HG02759 (cell line): ENCODE results near the gene SYTL2.
"Not testable (repeated sequence)": the region's sequence is repeated elsewhere in the genome, so short reads cannot be mapped to it uniquely, and the experiment has no call there.

Source experiments
- ATAC-seq: cut with Tn5 transposase; IDR thresholded peaks from one replicate; pipeline ENCODE4 v1.9.1; 2021; ENCODE audit warnings: mild to moderate bottlenecking, moderate library complexity; ENCODE audit not compliant: unreplicated experiment

The SYTL2 gene, protein sequence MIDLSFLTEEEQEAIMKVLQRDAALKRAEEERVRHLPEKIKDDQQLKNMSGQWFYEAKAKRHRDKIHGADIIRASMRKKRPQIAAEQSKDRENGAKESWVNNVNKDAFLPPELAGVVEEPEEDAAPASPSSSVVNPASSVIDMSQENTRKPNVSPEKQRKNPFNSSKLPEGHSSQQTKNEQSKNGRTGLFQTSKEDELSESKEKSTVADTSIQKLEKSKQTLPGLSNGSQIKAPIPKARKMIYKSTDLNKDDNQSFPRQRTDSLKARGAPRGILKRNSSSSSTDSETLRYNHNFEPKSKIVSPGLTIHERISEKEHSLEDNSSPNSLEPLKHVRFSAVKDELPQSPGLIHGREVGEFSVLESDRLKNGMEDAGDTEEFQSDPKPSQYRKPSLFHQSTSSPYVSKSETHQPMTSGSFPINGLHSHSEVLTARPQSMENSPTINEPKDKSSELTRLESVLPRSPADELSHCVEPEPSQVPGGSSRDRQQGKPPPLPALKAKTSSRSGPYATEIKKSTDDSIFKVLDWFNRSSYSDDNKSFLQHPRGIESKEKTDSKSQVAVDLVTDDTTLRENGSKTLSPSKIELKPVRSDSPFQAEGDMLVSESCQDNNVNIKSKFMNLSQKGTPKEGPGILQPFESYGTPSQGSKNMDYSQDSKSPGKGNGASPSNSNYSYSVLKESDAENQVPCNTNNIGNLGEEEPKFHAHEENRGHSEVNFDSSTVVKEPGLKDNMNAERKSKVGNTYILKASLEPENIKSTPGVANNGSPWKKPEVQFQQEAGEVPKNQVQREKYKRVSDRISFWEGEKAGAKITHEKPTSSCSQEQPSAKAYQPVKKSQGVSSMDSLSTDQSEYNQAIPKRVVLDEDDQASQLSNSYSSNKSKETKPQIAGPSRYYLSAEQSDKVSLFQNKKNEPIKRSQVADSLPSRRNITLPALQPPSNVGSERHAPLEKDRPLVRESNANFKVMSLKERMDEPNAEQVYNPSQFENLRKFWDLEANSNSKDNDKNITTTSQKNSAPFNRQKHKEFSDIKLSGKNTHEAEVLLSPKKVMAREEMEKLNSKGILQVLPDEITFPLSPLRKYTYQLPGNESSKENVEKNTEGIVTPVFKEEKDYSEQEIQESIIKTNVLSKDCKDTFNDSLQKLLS (N-terminal part only)

DNA sequence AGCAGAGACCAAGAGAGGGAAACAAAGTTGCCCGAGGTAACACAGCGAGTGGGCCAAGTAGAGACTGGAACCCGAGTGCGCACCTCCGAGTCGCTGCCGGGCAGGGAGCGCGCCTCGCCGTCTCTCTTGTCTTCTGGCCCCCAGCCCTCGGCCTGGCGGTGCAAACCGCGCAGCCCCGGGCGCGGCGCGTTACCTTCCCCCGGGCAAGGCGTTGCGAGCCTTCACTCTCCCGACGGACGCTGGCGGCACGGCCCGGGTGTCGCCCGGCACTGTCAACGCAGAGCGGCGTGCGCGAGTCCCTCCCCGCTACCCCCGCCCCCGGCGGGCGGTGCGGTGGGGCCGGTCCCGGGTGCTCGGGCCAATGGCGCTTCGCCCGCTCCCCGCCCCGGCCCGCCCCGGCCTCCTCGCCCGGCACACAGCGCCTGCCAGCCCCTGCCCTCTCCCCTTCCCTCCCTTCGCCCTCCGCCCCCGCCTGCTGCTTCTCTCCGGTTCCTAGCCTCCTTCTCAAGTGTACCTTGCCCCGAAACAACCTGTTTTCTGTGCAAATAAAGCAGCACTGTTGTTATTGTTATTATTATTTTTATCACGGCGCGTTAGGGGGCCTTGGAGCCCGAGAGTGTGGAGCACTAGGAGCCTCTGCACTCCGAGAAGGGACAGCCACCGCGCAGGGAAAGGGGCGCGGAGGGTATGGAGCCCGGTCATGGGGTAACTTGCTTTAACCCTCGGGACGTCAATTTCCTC lies at the start of gene SYTL2:
Gene SYTL2 (minus strand): TSS at position 271 of the 741 bp plus-strand sequence. CDS start 53,416 bp downstream, outside the sequence.
- peak; percentile 94 for ATAC-seq

GRCh38 chr11:85859541-85859940 lies 48.6 kb upstream of the SYTL2 start:
- ATAC-seq = not testable (repeated sequence)

GRCh38 chr11:85857098-85857497 lies 46.2 kb upstream of the SYTL2 start:
- no peak for ATAC-seq

DNA sequence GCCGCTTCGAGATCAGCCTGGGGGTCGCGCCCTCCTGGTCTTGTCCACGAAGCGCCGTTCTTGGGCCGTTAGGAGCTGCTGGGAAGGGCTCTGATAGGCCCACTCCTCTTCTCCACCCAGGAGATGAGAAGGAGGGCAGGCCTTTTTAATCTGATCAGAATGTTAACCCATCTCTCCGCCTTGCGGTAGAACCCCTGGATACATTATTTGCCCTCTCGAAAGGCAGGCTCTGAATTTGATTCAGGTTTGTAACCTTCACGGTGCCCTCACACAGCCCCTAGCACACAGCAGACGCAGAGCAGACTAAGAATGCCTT lies 44.4 kb upstream of the SYTL2 start, which contains the start of gene CCDC83:
Gene CCDC83 (plus strand): TSS at position 43 of the 316 bp plus-strand sequence. CDS start 9,741 bp downstream, outside the sequence.
- no peak for ATAC-seq

- peak; percentile 99 for ATAC-seq
Measured at GRCh38 chr11:85854557-85855340, 43.8 kb upstream of the SYTL2 start.

GRCh38 chr11:85854212-85854556 lies 43.2 kb upstream of the SYTL2 start:
- no peak for ATAC-seq

DNA sequence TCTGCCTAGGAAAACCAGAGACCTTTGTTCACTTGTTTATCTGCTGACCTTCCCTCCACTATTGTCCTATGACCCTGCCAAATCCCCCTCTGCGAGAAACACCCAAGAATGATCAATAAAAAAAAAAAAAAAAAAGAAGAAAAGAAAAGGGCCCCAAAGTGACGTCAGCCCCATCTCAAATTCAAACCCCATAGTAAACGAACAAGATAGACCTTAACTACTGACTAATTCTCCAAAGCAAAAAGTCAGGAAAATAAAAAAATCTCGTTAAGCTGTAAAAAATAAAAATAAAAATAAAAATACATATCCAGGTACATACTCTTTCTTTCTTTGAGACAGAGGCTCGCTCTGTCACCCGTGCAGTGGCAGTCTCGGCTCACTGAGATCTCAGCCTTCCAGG lies 42.6 kb upstream of the SYTL2 start:
- not testable (repeated sequence) for ATAC-seq

DNA sequence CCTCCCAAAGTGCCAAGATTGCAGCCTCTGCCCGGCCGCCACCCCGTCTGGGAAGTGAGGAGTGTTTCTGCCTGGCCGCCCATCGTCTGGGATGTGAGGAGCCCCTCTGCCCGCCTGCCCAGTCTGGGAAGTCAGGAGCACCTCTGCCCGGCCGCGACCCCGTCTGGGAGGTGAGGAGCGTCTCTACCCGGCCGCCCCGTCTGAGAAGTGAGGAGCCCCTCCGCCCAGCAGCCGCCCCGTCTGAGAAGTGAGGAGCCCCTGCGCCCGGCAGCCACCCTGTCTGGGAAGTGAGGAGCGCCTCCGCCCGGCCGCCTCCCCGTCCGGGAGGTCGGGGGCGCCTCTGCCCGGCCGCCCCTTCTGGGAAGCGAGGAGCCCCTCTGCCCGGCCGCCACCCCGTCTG lies 41.8 kb upstream of the SYTL2 start:
- not testable (repeated sequence) for ATAC-seq

GRCh38 chr11:85848556-85848955 lies 37.6 kb upstream of the SYTL2 start:
- ATAC-seq = no peak

DNA sequence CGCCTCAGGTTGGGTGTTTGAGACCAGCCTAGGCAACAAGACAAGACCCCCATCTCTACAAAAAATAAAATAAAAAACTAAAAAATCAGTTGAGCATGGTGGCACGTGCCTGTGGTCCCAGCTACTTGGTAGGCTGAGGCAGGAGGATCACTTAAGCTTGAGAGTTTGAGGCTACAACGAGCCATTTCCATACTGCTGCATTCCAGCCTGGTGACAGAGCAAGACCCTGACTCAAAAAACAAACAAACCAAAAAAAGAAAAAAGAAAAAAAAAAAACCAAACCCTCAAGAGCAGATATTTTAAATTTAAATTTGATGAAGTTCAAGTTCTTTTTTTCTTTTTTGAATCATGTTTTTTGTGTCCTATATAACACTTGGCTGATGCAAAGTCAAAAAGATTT lies 37.1 kb upstream of the SYTL2 start:
- ATAC-seq = no peak

DNA sequence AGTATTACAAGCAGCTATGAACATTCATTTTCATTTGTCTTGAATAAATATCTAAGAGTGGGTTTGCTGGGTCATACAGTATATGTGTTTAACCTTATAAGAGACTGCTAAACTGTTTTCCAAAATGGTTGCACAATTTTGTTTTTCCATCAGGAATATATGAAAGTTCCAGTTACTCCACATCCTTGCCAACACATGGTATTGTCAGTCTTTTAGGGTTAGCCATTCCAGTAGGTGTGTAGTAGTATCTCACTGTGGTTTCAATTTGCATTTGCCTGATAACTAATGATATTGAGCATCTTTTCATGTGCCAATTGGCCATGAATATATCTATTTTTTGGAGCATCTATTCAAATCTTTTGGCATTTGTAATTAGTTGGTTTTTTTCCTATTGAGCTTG lies 36.5 kb upstream of the SYTL2 start:
- no peak for ATAC-seq

GRCh38 chr11:85845124-85845631 lies 34.2 kb upstream of the SYTL2 start:
- no peak for ATAC-seq

DNA sequence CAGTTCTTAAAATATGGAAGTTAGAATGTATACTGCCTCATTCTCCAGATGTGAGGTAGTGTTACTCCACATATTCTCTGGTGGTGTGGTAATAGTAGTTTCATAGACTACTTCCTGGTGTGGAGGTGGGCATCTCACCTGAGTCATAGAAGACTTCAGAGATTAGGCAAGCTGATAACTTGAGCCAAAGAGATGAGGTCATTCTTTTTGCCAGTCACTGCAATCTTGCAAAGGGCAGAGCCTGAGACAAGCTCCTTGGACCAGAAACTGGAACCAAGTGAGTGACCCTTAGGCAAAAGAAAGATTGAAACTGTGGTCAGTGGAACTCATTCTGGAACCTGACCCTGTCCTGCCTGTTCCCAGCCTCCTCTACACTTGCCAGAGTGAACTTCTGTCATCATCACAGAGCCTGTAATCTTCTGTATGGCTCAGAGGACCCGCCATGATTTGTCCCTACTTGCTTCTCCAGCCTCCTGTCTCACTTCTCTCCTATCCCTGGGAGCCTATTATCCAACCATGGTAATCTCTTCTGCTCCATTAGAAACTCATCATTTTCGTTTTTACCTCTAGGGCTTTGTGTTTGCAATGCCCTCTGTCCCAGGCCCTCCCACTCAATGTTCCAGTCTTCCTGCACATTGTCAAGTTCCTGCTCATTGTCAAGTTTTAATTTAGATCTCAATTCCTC lies 33.6 kb upstream of the SYTL2 start:
- no peak for ATAC-seq

DNA sequence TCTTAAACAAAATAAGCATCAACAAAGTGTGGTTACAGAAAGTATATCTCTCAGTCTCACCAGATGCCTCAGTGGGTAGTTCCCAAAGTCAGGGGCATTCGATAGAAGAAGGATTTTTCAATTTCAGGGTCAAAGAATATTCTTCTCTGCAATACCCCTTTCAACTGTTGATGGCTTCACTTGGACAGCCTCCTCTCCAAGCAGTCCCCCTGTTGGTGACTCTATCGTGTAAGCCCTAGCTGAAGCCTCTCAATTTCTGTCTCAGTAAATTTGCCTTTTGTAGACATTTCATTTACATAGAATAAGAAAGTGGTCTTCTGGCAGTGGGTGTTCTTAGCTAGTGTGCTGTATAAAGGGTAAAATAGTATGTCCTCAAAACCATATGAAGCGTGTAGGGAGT lies 33.0 kb upstream of the SYTL2 start:
- no peak for ATAC-seq

GRCh38 chr11:85840932-85841331 lies 30.0 kb upstream of the SYTL2 start:
- not testable (repeated sequence) for ATAC-seq

DNA sequence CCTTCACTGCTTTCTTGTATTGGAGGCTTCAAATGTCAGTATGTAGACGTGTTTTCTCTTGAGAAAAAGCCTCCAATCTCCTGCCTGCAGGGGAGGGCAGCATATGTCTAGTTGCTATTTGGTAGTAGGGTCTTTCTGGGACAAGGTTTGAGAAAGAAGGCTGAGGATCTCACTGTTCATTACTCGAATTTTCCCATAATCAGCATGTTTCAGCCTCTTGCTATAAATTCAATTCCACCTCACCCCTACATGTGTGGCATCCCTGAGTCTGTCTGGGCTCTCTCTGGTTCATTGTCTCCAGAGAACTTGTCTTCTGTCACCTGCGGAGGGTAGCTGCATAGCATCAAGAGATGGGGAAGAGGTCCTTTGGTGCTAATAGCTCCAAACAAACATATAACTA lies 24.8 kb upstream of the SYTL2 start:
- no peak for ATAC-seq

GRCh38 chr11:85835263-85835662 lies 24.3 kb upstream of the SYTL2 start:
- no peak for ATAC-seq

DNA sequence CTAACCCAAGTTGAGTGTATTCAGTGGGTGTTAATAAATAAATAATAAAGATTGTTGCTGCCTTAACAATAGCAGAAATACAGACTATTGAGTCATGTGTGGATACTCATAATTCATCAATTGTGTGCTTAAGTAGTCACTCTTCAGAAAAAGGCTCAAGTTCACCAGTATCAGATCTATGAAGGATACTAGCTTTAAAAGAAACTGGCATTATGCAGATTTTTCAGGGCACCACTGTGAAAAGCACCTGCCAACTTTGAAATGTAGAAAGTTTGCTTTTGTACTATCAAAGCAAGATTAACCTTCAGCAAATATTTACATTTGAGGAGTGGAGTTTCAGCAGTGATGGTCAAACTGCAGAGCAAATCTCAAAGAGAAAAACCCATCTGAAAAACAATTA lies 20.1 kb upstream of the SYTL2 start:
- no peak for ATAC-seq

GRCh38 chr11:85829172-85829571 lies 18.2 kb upstream of the SYTL2 start:
- ATAC-seq = no peak
